NK-92 (cell line): ENCODE measurements around the gene MRPL28.
"Not testable (repeated sequence)": the region's sequence is repeated elsewhere in the genome, so short reads cannot be mapped to it uniquely, and the experiment has no call there.

ENCODE experiments used
- DNase-seq: peaks from one replicate; lab custom pipeline; 2025; ENCODE audit not compliant: unreplicated experiment; lab: John Stamatoyannopoulos, UW

Gene MRPL28

DNA sequence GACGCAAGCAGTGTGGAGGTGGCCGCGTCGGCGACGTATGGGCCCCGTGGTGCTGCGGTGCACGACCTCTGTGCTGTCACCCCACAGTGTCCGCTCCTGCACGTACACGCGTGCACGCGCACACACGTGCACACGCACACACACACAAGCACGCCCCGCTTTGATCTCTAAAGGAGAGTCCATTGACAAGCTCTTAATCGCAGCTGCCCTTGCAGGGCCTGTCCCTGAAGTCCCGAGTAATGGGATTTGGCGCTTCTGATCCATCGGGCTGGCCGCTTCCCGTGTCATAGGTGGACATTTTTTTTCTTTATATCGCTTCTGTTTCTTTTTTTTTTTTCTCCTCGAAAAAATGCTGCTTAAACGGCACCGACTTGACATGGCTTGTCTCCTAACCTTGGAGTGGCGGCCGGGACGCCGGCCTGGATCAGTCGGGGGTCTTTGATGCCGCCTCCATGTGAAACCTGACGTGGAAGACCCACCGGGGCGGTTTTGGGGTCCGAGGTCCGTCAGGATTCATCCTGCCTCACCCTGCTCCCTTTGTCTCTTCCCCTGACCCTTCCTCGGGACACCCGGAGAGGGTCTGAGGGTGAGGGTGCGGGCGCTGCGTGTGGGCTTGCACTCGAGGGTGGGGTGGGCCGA lies 9.5 kb downstream of the MRPL28 start:
- DNase-seq: no peak

DNA sequence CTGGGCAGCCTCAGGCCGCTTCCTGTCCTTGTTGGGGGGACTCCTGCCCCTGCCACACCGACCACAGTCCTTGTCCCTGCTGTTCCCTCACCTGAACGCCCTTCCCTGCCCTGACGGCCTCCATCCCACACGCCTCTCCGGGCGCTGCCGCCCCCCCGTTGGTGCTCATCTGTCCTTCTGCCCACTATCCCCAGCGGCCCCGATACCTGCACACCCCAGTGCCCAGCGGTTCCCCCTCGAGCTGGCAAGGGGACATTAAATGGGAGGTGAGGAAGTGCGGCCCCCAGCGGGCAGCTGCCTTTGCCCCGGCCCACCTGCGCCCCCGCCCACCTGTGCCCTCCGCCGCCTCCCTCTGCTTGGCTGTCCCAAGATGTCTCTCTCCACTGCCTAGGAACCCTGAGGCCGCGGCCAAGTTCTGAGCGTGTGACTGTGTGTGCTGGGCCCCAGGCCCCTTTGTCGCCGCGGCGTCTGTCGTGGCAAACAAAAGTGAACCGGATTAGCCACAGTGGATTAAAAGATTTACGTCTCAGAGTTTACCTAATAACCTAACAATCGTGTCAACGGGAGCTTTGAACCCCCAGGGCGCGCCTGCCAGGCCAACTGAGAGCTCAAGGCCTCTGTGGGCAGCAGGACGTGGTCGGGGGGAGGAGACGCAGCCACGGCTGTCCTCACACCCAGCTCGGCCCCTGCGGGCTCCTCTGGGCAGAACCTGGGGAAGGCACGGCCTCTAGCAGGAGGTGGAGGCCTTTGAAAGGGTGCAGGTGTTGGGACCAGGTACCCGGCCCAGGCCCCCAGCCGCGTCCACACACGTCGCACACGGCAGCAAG lies 10.3 kb downstream of the MRPL28 start:
- no peak for DNase-seq

DNA sequence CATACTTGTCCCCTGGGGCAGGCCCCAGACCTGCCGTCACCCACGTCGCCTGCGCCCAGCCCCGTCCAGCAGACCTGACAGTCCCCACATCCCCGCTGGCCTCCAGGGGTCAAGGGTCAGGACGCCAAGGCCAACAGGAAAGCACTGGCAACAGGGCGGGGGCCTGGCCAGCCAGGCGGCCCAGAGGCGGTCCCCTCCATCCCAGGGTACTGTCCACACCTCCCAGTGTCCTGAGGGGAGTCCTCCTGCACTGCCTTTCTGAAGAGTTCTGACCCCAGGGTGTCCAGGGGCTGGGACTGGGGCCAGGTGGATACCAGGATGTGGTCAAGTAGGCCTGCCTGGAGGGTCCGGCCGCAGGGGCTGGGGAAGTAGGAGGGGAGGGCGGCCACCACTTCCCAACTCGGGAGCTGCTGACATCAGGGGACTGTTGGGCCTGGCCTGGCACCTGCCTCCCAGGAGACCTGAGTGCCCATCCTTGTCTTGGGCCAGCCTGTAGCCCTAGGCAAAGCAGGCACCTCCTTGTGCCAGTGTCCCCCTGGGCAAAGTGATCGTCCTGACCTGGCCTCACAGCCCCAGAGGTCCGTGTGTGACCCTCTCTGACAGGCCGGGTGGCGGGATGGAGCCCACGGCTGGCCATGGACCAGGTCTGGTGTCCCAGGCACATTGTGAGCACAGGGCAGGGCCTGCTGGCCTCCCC lies 11.1 kb downstream of the MRPL28 start:
- DNase-seq: no peak

DNA sequence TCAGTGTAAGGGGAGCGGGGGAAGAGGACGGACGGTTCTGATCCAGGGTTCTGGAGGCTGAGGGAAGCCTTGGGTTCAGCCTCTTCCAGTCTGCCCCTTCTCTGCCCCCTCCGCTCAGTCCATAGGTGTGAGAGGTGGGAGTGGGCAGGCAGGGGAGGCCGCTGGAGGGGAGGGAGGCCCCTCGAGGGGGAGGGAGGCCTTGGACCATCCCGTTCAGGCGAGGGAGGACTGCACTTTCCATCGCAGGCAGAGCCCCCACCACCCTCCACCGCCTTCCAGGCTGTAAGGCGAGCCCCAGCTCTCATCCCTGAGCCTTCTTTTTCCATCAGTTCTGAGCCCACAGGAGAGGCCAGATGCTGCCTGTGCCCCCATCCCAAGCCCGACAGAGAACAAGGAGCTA lies 13.6 kb downstream of the MRPL28 start:
- DNase-seq: no peak

DNA sequence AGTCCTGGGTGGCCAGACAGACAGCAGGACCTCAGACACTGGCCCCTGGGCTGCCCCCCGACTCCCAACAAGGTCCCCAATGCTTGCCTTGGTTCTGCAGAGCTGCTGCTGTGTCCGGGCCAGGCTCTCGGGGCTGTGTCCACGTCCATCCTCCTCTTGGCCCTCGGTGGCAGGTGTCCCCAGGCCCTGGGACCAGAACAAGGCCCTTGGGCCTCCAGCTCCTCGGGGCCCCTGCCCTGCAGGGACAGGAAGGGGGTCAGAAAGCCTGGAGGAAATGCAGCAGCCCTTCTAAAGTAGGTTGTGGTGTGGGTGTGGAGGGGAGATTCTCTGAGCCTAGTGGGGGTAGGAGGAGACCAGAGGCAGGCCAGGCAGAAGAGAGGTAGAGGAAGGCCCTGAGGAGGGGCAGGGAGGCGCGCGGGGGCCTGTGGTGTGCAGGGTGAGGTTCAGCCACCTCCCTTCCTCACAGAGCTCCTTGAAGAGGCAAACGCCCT lies 15.3 kb downstream of the MRPL28 start:
- DNase-seq: no peak

DNA sequence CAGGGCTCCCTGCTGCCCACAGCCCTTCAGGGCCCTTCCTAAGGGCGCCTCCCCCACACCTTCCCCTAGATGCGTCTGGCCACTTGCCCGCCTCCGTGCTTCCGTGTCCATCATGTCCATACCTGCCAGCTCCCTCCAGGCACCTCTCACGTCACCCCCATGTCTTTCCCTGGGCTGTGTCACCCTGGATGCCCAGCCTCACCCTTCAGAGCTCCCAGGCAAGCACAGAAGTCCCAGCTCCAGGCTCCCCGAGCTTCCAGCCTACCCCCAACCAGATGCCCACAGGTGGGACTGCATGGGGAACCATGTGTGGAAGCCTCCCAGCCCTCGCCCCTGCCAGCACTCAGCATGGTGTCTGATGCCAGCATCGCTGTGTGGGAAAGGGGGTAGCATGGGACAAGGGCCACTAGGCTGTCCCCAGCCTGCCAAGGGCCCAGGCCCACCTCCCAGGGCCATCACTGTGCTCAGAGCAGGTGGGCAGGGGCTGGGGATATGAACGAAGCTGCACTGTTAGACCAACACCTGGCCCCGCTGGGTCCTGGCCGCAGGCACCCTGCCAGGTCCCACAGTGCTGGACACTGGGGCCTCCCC lies 16.0 kb downstream of the MRPL28 start:
- no peak for DNase-seq

DNA sequence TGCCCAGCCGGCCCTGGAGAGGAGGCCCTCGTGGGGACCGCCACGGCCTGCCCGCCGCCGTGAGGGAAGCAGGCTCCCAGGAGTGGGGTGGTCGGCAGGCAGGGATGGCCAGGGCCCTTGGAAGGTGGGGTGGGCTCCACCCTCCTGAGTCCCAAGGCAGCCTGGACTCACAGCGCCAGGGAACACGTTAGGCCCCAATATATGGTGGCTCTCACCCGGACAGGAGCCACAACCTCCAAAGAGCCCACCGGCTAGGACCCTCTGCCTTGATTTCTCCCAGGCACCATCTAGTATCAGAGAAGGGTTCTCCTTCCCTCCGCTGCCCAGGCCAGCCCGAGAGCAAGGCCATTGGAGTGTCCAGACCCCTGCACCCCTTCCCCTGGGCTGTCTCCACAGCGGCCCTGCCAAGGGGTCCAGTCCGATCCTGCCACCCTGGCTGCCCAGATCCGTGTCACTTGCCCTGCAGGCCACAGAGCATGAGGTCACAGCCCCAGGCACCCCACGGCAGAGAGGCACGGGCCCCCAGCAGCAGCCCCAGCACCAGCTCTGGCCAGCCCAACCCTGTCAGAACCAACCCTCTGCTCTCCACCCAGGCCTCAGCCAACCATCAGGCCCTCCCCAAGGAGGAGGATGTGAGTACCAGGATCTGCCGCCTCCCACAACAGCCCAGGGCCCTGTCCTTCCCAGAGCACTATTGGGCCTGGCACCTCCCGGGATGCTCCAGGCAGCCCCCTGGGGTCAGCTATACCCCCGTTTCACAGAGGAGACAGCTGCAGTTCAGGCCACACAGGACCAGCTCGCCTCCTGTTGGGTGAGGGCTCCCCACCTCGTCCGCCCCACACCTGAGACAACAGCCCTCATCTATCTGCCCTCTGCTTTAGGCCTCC lies 16.7 kb downstream of the MRPL28 start:
- no peak for DNase-seq

DNA sequence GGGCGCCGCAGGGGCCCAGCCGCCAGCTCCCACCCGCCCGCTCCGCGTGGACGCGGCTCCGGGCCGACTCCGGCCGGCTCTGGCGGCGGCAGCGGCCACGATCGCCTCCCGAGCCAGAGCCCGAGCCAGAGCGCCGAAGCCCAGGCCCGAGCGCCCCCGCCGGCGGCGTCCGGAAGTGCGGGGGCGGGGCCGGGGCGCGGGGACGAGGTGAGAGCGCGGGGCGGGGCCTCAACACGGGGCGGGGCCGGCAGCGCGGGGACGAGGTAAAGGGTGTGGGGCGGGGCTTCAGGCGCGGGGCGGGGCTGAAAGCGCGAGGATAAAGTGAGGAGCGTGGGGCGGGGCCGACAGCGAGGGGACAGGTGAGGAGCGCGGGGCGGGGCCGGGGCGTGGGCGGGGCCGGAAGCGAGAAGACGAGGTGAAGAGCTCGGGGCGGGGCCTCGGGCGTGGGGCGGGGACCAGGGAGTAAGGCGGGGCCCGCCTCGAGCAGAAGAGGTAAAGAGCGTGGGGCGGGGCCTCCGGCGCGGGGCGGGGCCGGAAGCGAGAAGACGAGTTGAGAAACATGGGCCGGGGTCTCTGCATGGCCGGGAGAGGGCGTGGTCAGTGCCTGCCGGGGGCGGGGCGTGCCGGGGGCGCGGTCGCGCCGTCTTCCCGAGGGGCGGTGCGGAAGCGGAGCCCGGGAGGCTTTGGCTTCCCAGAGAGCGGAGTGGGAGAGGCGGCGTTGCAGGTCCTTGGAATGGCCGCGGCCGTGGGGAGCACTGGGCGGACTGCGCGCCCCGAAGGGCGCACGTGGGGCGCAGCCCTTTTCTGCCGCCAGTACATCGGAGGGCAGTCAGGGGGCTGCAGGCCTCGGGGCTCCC lies 17.6 kb downstream of the MRPL28 start, which contains the start of gene AXIN1:
Gene AXIN1 (minus strand): TSS at position 177 of the 857 bp plus-strand sequence. CDS start 5,698 bp downstream, outside the sequence.
- DNase-seq: peak; percentile 98

DNA sequence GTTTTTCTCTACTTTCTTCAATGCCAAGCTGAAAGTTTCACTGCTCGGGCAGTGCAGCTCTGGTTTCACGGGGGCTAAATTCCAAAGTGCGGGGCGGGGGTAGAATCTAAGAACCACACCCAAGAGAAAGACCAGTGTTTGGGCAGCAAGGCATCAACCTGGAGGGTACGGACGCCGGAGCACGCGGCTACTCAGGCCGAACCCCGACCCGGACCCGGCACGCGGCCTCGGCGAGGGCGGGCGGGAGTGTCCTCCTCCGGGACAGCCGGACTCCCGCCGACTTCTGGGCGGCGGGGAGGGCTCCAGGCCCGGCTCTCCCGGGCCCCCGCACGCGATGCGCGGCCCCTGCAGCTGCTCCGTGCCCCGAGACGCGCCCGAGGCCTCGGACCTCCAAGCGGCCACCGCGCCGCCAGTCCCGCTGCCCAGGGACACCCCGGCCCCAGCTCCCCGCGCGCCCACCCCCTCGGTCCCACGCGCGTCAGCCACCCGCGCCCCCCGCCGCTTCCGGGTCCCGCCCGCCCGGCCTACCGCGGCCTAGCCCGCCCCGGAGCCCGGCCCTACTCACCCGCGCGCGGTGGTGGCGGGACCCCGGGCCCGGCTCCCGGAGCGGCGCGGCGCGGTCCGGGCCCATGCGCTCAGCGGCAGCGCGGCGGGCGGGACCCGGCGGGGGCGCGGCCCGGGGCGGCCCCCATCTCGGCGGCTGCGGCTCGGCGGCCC lies 18.4 kb downstream of the MRPL28 start:
- no peak for DNase-seq

DNA sequence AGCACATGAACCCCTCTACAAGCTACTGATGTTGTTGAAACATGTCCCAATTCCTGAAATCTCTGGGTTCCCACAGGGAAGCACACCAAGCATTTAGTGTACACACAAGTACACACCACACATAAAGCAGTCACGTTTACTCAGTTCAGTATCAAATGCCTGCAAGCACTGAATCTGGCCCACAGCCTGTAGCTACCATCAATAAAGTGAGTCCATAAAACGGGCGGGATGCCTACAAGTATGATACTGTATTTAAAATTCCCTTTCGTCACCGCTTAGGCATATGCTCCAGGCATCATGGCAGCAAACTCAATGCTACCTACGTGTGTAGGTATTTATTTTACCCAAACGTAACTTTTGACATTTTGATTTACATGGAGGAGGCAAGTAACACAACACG lies 20.1 kb downstream of the MRPL28 start:
- DNase-seq: no peak

- no peak for DNase-seq
Measured at GRCh38 chr16:349211-349610, 21.1 kb downstream of the MRPL28 start.

DNA sequence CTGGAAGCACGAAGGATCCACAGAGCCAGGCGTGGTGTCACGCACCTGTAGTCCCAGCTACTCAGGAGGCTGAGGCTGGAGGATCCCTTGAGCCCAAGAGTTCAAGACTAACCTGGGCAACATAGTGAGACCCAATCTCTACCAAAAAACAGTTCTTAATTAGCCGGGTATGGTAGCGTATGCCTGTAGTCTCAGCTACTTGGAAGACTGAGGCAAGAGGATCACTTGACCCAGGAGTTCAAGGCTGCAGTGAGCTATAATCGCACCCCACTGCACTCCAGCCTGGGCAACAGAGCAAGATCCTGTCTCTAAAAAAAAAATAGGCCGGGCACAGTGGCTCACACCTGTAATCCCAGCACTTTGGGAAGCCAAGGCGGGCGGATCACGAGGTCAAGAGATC lies 21.8 kb downstream of the MRPL28 start:
- DNase-seq: not testable (repeated sequence)

DNA sequence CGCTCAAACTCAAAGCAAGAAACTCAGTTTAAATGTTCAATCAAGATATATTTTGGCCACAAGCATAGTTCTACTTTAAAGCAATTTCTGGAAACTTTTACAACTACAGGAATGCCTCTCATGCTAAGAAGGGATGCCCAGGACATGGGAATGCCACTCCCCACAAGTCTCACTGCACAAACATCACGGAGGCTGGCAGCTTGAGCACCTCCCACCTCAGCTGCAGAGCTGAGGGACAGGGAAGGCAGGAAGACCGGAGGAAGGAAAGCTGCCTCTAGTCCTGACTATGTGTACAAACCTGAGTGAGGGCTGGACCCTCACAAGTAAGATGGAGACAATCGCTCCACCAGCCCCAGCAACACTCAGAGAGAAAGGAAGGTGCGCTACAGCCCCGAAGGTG lies 23.1 kb downstream of the MRPL28 start:
- no peak for DNase-seq

GRCh38 chr16:346587-346986 lies 23.8 kb downstream of the MRPL28 start:
- no peak for DNase-seq

DNA sequence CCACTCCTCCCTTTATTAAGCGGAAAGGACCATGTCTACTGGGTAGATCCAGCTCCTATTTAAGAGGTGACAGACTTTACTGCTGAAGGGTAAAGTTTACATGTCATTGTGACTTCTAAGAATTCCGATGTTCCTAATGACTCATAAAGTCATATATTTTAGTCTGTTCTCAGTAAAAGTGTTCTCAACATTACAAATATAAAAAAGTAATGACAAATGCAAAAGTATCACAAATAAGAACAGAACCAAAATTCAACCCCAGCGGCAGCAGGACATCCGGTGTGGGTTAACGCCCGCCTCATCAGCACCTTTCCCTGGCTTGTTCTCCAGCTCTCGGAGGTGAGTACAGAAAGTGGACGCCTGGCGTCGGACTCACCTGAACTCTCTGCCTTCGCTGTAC lies 24.6 kb downstream of the MRPL28 start:
- no peak for DNase-seq

- no peak for DNase-seq
Measured at GRCh38 chr16:342455-343213, 27.7 kb downstream of the MRPL28 start.

DNA sequence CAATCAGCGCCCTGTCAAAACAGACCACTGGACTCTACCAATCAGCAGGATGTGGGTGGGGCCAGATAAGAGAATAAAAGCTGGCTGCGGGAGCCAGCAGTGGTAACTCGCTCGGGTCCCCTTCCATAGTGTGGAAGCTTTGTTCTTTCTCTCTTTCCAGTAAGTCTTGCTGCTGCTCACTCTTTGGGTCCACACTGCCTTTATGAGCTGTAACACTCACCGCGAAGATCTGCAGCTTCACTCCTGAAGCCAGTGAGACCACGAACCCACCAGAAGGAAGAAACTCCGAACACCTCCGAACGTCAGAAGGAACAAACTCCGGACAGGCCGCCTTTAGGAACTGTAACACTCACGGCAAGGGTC lies 28.4 kb downstream of the MRPL28 start:
- not testable (repeated sequence) for DNase-seq
